Activated T-helper 1 cell treated with Interleukin-2 at 50 U/mL for 16 hours (primary cell): ENCODE results near the gene POM121.
"Not testable (repeated sequence)": the region's sequence is repeated elsewhere in the genome, so short reads cannot be mapped to it uniquely, and the experiment has no call there.

Experiments
- DNase-seq: peaks from one replicate; pipeline ENCODE4 v3.0.0-alpha.2; 2020; ENCODE audit warnings: low read depth

Gene POM121

DNA sequence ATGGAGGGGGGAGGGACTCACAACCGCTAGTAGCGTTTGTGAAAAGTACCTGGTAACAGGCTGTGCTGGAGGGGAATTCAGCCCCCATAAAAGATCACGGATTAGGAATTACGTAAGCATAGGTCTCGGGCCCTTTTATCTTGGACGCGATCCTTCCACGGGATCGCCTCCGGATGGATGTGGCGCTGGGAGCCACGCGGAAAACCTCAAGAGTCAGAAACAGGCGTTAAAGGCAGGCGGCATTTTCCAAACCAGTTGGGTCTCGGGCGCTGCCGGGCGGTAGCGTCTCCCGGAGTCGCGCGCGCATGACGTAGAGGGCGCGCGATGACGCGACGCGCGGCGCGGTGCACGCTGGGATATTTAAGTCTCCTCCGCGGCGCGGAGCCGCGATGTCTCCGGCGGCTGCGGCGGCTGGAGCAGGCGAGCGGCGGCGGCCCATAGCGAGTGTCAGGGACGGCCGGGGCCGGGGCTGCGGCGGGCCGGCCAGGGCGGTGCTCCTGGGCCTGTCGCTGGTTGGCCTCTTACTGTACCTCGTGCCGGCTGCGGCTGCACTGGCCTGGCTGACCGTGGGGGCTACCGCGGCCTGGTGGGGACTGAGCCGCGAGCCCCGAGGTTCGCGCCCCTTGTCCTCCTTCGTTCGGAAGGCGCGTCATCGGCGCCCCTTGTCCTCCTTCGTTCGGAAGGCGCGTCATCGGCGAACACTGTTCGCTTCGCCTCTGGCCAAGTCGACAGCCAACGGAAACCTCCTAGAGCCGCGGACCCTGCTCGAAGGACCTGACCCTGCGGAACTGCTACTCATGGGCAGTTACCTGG, at the start of gene POM121:
POM121 (plus strand) TSS at position 363 of the 813 bp plus-strand sequence; CDS start at position 390, 27 bp downstream.
- DNase-seq, result peak; percentile 79

GRCh38 chr7:72879079-72879736, 45.7 kb upstream of the POM121 start:
- peak; percentile 60 for DNase-seq

DNA sequence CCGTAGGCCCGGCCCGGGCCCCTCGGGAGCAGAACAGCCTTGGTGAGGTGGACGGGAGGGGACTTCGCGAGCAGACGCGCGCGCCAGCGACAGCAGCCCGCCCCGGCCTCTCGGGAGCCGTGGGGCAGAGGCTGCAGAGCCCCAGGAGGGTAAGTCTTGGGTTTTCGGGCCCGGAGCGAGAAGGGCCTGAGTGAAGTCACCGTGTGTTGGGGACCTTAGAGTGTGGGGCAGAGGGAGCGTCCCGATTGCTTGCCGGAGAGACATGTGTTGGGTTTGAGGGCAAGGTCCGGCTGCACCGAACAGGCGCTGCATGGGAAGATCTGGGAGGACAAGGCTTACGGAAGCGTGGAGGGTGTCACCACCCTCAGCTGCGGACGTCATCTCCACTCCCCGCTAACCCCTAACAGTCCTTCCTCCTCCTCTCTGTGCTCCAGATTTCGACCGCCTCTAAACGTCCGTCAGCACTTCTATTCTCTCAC, 45.1 kb upstream of the POM121 start:
- peak; percentile 3 for DNase-seq

DNA sequence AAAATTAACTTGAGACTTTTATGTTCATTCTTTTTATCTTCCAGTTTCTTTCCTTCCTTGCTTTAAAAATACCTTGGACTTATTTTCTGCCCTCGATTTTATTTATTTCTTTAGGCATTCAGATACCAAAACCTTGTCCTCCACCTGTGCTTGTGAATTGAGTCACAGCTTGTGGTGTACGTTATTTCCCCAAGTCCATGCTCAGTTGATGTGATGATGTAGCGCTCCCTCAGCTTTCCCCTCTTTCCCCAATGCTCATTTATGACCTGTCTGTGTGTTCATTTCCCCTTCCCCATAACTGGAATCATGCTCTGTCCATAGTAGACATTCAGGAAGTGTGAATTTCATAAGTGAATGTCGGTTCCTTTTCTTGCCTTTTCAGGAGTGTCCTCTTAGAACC, 33.1 kb upstream of the POM121 start:
- DNase-seq, result not testable (repeated sequence)

- not testable (repeated sequence) for DNase-seq
Measured at GRCh38 chr7:72904740-72905139, 20.2 kb upstream of the POM121 start.

DNA sequence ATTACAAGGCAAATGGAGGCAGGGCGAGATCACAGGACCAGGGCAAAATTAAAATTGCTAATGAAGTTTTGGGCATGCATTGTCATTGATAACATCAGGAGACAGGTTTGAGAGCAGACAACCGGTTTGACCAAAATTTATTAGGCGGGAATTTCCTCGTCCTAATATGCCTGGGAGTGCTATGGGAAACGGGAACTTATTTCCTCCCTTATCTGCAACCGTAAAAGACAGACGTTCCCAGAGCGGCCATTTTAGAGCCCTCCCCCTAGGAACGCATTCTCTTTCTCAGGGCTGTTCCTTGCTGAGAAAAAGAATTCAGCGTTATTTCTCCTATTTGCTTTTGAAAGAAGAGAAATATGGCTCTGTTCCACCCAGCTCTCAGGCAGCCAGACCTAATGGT, 16.5 kb upstream of the POM121 start:
- DNase-seq, result not testable (repeated sequence)

- not testable (repeated sequence) for DNase-seq
Measured at GRCh38 chr7:72911395-72911794, 13.5 kb upstream of the POM121 start.

DNA sequence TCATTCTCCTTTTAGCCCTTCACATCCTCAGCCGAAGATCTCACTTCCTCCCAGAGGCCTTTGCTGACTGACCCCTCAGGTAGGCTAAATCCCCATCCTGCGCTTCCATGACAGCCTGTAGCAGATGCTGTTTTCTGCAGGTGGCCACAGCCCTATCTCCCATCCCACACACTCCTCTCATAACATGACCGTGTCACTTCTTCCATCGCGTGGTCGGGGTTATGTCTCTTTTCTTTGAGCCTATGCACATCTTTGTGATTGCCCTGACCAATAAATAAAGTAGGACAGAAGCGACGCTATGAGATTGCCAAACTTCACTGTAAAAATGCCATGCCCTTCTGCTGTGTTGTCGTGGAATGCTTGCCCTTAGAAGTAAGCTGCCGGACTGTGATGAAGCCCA, 11.1 kb upstream of the POM121 start:
- not testable (repeated sequence) for DNase-seq

GRCh38 chr7:72914756-72915525, 10.0 kb upstream of the POM121 start:
- peak; percentile 17 for DNase-seq

DNA sequence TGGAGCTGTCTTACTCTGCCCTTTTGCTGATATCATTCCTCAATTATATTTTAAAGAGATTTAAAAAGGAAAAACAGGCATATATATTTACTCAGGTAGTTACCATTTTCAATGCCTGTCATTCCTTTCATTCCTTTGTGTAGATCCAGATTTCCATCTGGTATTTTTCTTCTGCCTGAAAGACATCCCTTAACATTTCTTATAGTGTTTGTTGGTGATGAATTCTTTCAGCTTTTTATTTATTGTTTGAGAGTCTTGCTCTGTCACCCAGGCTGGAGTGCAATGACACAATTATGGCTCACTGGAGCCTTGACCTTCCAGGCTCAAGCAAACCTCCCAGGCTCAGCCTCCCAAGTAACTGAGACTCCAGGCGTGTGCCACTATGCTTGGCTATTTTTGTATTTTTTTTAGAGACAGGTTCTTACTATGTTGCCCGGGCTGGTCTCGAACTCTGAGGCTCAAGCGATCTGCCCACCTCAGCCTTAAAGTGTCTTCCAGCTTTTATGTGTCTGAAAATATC, 5.6 kb upstream of the POM121 start:
- DNase-seq, result no peak

GRCh38 chr7:72924386-72924732, 536 bp upstream of the POM121 start:
- no peak for DNase-seq

GRCh38 chr7:72925546-72926120, 738 bp downstream of the POM121 start:
- no peak for DNase-seq

- DNase-seq, result not testable (repeated sequence)
Measured at GRCh38 chr7:72927791-72928190, 2.9 kb downstream of the POM121 start.

- not testable (repeated sequence) for DNase-seq
Measured at GRCh38 chr7:72928216-72928615, 3.3 kb downstream of the POM121 start.

GRCh38 chr7:72942022-72942705, 17.3 kb downstream of the POM121 start:
- not testable (repeated sequence) for DNase-seq

DNA sequence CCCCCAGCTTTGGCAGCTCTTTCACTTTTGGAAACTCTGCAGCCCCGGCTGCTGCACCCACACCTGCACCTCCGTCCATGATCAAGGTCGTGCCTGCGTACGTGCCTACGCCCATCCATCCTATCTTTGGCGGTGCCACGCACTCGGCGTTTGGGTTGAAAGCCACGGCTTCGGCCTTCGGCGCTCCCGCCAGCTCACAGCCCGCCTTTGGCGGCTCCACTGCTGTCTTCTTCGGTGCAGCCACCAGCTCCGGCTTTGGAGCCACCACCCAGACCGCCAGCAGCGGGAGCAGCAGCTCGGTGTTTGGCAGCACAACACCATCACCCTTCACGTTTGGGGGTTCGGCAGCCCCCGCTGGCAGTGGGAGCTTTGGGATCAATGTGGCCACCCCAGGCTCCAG, 18.1 kb downstream of the POM121 start:
- not testable (repeated sequence) for DNase-seq

GRCh38 chr7:72944937-72945336, 20.0 kb downstream of the POM121 start:
- not testable (repeated sequence) for DNase-seq

DNA sequence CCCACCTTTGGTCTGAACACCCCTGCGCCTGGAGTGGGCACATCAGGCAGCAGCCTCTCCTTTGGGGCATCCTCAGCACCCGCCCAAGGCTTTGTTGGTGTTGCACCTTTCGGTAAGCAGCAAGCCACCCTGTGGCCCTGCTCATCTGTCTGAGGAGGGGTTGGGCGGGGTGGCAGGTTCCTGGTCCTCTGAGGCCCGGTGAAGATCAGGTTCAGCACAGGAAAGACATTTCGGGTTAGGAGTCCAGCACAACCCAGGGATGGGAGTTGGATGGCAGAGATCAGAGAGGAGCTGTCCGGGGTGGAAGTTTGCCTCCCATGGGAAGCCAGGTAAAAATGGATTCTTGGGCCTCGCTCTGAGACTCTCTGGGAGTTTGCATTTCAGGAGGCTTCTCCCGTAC, 20.7 kb downstream of the POM121 start:
- not testable (repeated sequence) for DNase-seq

GRCh38 chr7:72946130-72946745, 21.3 kb downstream of the POM121 start:
- not testable (repeated sequence) for DNase-seq

- DNase-seq, result not testable (repeated sequence)
Measured at GRCh38 chr7:72948714-72949113, 23.8 kb downstream of the POM121 start.

GRCh38 chr7:72949276-72949675, 24.4 kb downstream of the POM121 start:
- DNase-seq, result not testable (repeated sequence)
